PFSK-1 (cell line): ENCODE measurements around the gene MAIP1.

Experiments
- FOXP2 ChIP-seq: optimal IDR thresholded peaks from 2 replicates; pipeline ENCODE3; 2011; ENCODE audit warnings: borderline replicate concordance, control low read depth, inconsistent platforms; ENCODE audit not compliant: insufficient read depth; ENCODE audit errors: extremely low read length, extremely low read depth
- POLR2AphosphoS5 ChIP-seq: IDR thresholded peaks from 2 replicates; pipeline ENCODE4 v1.6.1; 2012; ENCODE audit warnings: low read depth, mild to moderate bottlenecking, control low read depth, low read length, moderate library complexity
- REST ChIP-seq, 2 experiments: IDR thresholded peaks; 2 replicates each; pipeline versions ENCODE4 v1.6.1 to v1.8.0; 2011 to 2012; ENCODE audit warnings: low read depth in 2 of 2, low read length in 2 of 2, control low read depth in 1 of 2, inconsistent platforms in 1 of 2, mild to moderate bottlenecking in 1 of 2, moderate library complexity in 1 of 2; ENCODE audit not compliant: insufficient read depth in 1 of 2
- SIN3A ChIP-seq: IDR thresholded peaks from 2 replicates; pipeline ENCODE4 v1.6.1; 2012; ENCODE audit warnings: mild to moderate bottlenecking, low read length, moderate library complexity, borderline replicate concordance; ENCODE audit not compliant: insufficient read depth
- TAF1 ChIP-seq: IDR thresholded peaks from 2 replicates; pipeline ENCODE4 v1.6.1; 2012; ENCODE audit warnings: low read length, control low read depth, borderline replicate concordance; ENCODE audit not compliant: insufficient read depth

Gene MAIP1

DNA sequence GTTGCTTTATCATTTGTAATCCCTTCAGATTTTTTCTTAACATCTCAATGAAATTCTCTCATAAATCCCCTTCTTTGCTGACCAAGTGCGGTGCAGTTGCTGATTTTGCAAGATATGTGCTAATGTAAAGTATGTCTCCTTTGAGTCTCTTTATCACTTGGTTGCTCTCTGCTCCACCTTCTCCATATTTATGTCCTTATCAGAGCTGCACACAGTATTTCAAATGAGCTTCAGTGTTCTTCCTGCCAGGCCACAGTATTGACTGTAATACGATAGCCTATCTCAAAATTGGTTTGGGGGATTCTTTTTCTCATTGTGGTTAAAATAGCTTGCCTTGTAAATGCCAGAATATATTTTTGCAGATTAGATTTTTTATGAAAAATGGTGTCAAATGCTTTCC, 32.2 kb downstream of the MAIP1 start:
- TF ChIP-seq FOXP2, result no peak
- no peak for TF ChIP-seq REST (IDR thresholded peaks at IDR 0.05; ENCODE audit: insufficient read depth in 1 of 2, low read depth in 2 of 2, low read length in 2 of 2)
- no peak for TF ChIP-seq POLR2AphosphoS5
- TF ChIP-seq TAF1, result no peak
- no peak for TF ChIP-seq SIN3A

DNA sequence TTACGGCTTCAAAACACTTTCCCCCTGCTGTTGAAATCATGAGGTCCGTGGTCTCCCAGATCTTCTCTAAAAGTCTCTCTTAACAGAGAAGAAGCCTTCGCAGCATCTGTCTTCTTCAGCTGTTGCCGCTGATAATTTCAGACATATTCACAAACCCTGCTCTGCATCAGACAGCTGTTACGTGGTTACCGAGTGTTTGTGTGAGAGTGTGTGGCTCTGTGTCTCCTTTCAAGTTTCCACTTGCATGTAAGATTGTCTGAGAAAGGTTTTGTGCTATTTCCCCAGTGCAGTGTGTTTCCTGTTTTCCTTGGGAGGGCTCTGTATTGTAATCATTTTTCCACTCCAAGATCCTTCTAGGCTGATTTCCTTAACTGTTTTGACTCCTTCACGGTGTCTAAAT, 32.8 kb downstream of the MAIP1 start:
- TF ChIP-seq REST (IDR thresholded peaks at IDR 0.05; ENCODE audit: insufficient read depth in 1 of 2, low read depth in 2 of 2, low read length in 2 of 2), result no peak
- no peak for TF ChIP-seq FOXP2
- no peak for TF ChIP-seq TAF1

DNA sequence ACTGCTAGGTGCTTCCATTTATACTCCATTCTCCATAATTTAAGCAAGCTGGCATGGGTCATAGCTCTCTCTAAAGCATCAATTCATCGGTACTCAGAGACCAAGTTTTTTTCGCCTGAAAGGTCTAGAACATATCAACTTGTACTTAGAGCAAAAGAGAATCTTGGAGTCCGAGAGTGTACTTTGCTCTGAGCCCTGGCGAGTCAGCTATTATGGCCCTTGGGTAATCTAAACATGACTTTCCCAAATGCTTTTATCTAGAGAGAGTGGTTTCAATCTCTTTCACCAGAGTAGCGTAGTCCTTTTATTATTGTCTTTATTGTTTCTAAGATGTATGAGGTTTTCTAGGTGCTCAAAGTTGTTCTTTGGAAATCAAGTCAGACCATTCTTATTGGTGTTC, 34.4 kb downstream of the MAIP1 start:
- no peak for TF ChIP-seq POLR2AphosphoS5
- TF ChIP-seq SIN3A, result no peak
- TF ChIP-seq FOXP2, result no peak
- TF ChIP-seq REST (IDR thresholded peaks at IDR 0.05; ENCODE audit: insufficient read depth in 1 of 2, low read depth in 2 of 2, low read length in 2 of 2), result no peak
- TF ChIP-seq TAF1, result no peak

DNA sequence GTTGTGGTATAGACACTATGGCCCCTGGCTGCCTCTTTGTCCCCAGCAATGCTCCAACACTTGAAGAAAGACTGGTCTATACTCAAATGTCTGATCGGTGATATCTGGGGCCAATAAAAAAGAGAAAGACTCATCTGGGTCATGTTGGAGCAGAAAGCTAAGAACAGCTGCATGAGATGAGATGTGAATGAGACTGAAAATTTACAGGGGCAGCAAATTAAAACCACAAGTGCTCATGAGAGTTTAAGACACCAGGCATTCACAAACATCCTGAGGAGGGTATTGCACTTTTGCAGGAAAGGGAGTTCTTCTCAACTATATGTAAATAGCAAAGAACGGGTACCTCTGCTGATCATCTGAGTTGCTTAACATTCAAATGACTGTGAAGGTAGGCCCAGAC, 36.3 kb downstream of the MAIP1 start:
- no peak for TF ChIP-seq REST (IDR thresholded peaks at IDR 0.05; ENCODE audit: insufficient read depth in 1 of 2, low read depth in 2 of 2, low read length in 2 of 2)
- TF ChIP-seq SIN3A, result no peak
- no peak for TF ChIP-seq TAF1
- no peak for TF ChIP-seq FOXP2
- no peak for TF ChIP-seq POLR2AphosphoS5

GRCh38 chr2:199992296-199992695, 36.9 kb downstream of the MAIP1 start:
- TF ChIP-seq TAF1 (no peak), REST (IDR thresholded peaks at IDR 0.05; ENCODE audit: insufficient read depth in 1 of 2, low read depth in 2 of 2, low read length in 2 of 2) (no peak), FOXP2 (no peak), SIN3A (no peak), POLR2AphosphoS5 (no peak)
